Measurements from ENCODE around the gene TUBB4B.
A peak's percentile ranks its signal among the peaks of the same experiment; 100 is the strongest.

The TUBB4B gene

GRCh38 chr9:137225699-137226331, 15.3 kb upstream of the TUBB4B start:
- DNase-seq (ENCODE audit: low read depth, low spot score), result no peak

DNA sequence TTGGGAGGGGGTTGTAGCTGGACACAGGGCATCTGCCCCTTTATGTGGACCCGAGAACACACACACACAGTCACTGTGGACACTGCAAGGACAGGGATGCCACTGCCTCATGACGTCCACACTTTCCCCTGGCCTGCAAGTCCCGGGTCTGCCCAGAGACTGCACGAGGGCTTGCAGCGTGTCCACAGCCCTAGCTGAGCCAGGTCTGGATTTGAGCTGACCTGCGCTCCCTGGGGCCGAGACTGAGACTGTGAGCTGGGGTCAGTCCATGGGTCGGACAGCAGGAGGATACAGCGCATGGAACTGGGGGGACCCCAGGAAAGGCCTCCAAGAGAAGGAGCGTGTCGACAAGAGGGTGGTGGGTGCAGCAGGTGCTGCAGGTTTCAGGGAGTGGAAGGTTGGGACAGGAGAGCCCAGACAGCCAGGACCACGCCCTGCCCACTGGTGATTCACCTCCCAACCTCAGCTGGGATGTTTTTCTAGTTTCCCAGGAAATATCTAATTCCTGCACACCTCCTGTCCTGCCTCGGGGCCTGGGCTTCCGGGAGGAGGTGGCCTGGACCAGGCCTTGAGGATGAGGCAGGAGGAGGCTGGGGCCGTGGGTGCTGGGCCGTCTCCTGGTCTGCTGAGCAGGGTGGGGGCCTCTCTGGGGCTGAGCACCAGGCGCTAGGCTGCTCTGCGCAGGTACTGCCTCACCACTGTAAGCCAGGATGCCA, 14.6 kb upstream of the TUBB4B start:
- no peak for DNase-seq (ENCODE audit: low read depth, low spot score)

DNA sequence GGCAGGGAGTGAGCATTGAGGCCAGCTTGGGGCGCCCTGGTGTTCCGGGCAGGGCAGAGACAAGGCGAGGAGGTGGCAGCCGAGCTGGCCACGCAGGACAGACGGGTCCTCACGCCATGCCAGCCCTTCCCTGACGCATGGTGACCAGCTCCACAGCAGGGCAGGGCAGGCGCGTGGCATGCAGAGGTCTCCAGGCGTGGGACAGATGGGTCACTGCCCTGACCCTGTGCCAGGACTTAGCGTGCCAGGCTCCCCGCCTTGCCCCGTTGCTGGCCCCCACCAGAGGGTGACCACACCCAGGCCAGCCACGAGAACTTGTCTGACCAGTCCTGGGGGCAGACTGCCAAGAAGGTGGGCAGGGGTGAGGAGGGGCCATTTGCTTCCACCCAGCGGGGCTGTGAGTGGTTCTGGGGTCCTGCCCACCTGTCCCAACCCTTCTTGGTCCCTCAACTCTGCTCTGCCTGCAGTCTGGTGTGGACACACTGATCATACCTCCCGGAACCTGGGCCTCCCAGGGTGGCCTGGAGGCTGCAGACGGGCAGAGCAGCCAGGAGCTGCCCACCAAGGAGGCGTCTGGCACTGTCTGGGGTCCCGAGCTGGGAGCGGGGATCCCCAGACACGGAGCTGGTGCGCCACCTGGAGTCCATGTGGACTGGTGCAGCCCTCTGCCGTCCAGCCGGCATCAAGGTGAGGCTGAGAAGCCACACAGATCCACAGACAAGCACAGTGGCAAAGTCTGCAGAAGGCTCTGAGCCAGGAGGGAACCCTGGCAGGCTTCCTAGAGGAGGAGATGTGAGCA, 13.8 kb upstream of the TUBB4B start, which contains the start of gene RNF224:
Gene RNF224 (plus strand): TSS at position 449 of the 799 bp plus-strand sequence. CDS start 834 bp downstream, outside the sequence.
- DNase-seq (ENCODE audit: low read depth, low spot score), result peak; percentile 90

- no peak for DNase-seq (ENCODE audit: low read depth, low spot score)
These were observed 13.1 kb upstream of the TUBB4B start for GRCh38 chr9:137227853-137228505.

GRCh38 chr9:137228506-137228967, 12.6 kb upstream of the TUBB4B start:
- no peak for DNase-seq (ENCODE audit: low read depth, low spot score)

GRCh38 chr9:137228968-137229896, 11.9 kb upstream of the TUBB4B start:
- DNase-seq (ENCODE audit: low read depth, low spot score), result no peak

DNA sequence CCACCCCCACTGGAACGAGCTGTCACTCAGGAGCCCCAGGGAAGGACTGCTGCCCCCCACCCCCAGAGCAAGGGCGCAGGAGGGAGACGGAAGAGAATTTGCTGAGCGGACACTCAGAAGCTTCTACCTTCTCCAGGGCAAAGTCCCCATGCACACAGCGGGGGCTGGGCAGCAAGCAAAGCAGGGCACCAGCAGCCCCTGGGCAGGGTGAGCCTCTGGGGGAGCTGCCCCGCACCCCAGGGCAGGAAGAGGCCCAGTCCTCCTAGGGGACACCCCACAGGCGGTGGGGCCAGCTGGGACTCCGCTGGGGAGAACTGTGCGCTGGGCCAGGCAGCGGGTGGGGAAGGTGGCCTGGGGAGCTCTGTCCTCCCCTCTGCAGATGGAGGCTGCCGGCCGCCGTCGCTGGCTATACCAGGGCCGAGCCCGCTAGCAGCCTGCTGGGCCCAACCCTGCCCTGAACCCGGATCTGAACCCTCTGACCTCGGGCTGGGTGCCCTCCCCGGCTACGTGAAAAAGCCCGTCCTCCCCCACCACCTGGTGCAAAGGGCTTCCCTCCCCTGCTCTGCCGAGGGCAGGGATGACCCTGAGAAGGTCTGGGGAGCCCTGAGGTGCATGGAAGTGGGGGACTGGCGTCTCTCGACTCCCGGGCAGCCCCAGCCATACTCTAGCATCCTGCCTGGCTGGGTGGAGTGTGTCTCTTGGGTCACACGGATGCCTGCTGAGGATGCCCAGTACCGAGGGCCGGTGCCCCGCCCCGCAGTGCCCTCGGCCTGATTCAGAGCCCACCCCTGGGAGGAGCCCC, 11.0 kb upstream of the TUBB4B start:
- DNase-seq (ENCODE audit: low read depth, low spot score), result no peak

DNA sequence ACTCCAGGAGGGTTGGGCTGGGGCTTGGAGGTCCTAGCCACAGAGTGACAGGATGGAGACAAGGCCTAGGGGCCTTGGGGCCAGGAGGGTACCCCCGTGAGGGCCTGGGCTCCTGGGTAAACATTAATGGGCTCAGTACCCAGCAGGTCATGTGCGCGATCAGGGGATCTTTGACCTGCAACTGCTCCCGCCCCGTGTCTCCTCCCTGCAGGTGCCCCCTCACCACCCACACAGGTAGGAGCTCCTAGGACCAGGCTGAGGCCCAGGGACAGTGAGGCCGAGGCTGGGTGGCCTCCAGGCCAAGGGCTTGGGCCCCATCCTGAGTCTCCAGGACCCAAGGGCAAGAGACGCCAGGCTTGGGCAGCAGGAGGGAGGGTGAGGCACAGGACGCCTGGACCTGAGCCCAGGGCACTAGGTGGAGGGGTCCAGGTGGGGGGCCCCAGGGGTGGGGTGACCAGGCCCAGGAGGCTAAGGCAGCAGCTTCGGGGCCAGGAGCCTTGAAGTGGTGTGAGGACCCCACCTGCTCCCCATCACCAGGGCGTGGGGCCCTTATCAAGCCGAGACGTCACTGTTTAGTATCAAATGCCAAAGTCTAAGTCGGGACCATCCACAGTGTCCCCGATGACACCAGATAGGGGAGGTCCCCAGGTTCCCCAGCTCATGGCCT, 10.2 kb upstream of the TUBB4B start, which contains the start of gene SLC34A3:
Gene SLC34A3 (plus strand): TSS at position 197 of the 667 bp plus-strand sequence. CDS start 802 bp downstream, outside the sequence.
- DNase-seq (ENCODE audit: low read depth, low spot score), result no peak

DNA sequence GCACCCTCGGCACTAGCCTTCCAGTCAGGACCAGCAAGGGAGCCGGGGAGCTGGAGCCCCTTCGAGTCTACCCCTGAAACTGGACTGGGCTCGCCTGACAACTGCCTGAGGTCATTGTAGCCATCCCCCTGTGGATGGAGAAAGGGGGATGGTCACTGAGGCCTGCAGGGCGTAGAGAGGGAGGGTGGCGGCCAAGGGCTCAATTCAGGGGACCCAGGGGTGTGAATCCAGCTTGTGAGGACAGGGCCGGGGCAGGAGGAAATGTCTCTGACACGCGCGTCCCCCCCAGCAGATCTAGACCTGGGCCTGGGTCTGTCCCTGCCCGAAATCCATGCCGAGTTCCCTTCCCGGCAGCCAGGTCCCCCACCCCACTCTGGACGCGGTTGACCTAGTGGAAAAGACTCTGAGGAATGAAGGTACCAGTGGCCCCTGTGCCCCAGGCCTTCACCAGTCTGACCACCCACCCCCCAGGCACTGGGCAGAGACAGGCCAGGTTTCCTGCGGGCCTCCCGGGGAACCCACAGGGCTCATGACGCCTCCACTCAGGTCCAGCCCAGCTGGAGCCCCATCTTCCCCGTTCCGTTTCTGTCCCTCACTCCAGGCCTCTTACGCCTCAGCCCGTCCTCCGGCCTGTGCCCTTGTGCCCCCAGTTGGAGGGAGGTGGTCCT, 9.6 kb upstream of the TUBB4B start:
- no peak for DNase-seq (ENCODE audit: low read depth, low spot score)

DNA sequence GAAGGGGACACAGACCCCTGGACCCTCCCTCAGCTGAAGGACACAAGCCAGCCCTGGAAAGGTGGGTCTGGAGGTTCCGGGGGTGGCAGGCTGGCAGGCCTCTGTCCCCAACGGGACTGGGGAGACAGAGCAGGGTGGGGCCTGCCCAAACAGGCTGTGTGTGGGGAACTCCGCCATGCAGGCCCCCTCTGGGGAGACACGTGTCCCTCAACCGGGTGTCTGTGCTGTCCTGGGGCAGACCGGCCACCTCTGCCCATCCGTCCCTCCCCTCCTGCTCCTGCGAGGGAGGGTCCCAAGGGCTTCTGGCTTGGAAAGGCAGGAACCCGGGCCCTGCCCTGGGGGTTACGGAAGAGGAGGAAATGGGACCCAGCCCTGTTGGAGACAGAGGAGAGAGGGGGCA, 9.0 kb upstream of the TUBB4B start:
- DNase-seq (ENCODE audit: low read depth, low spot score), result no peak

DNA sequence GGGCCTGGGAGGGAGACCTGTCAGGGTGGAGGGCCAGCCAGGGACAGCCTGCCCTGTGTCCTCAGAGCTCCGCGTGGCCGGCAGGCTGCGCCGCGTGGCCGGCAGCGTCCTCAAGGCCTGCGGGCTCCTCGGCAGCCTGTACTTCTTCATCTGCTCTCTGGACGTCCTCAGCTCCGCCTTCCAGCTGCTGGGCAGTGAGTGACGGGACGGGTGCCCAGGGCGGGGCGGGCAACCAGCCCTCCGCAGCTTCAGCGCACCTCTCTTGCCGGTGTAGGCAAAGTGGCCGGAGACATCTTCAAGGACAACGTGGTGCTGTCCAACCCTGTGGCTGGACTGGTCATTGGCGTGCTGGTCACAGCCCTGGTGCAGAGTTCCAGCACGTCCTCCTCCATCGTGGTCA, 8.6 kb upstream of the TUBB4B start:
- DNase-seq (ENCODE audit: low read depth, low spot score), result no peak

DNA sequence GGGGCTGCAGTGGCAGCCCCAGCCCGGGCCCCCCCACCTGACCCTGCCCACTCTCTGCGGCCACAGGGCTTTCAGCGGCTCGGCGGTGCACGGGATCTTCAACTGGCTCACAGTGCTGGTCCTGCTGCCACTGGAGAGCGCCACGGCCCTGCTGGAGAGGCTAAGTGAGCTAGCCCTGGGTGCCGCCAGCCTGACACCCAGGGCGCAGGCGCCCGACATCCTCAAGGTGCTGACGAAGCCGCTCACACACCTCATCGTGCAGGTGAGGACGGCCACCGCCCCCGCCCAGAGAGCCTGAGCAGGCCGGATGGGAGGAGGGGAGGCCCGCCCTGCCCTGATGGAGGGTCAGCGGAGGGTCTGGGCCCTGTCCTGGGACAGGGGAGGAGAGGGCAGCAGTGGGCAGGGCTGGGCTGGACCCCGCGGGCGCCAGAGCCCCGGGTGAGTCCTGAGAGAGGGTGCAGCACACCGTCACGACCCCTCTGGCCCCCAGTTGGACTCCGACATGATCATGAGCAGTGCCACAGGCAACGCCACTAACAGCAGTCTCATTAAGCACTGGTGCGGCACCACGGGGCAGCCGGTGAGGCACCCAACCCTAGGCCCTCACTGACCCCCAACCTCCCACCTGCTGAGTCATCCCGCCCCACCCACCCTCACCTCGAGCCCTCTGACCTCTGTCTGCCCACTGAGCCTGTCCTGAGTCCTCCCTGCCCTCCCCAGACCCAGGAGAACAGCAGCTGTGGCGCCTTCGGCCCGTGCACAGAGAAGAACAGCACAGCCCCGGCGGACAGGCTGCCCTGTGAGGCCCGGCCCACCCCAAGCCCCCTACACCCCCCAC, 7.7 kb upstream of the TUBB4B start:
- DNase-seq (ENCODE audit: low read depth, low spot score), result no peak

- DNase-seq (ENCODE audit: low read depth, low spot score), result no peak
These were observed 6.9 kb upstream of the TUBB4B start for GRCh38 chr9:137234055-137234697.

GRCh38 chr9:137234758-137235423, 6.2 kb upstream of the TUBB4B start:
- DNase-seq (ENCODE audit: low read depth, low spot score), result no peak

GRCh38 chr9:137235424-137236237, 5.5 kb upstream of the TUBB4B start:
- DNase-seq (ENCODE audit: low read depth, low spot score), result no peak

Measured in astrocyte of the hippocampus (primary cell).